ENCODE results near the gene TBC1D16. TPM values are rescaled to one million over a fixed set of nuclear protein-coding genes. Genes with fewer than 3 reads are reported as not detected.
A peak's percentile ranks its signal among the peaks of the same experiment; 100 is the strongest.

Gene TBC1D16
- total RNA-seq, 1 experiment from 2014 or later = 85.8 TPM

DNA sequence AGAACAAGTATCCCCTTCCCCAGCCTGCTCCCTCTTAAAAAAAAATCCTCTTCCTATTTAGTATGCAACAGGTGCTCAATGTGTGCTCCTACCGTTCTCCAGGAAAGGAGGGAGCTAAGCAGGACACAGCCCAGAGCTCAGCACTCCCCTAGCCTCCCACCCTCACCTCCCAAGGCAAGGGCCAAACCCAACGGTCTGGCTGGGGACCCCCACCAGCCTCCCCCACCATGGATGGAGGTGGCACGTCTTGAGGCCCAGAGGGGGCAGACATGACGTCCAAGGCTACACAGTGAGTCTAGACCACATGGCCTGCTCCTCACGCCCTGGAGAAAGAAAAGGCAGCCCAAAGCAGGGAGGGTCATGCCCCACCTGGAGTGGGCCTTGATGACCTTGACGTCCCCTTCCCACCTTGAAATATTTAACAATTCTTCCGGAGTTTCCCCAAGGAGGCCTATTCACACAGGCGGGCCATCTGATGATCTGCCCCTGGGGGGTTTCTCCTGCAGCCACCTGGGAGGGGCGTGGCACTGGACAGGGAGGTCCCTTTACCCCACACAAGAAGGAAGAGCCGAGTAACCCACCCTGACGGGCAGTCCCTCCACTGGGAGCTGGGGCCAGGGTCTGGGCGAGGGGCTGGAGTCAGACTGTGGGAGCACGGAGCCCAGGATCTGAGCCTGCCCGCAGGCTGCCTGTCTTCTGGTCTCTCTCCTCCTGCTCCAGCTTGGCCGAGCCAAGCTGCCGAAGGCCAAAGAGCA lies 107.0 kb downstream of the TBC1D16 start:
- H2BK5ac ChIP-seq (ENCODE audit: insufficient read length, low read length) = no peak overlapping the region
- H2AK5ac ChIP-seq (ENCODE audit: insufficient read length, low read length) = no peak overlapping the region
- no peak overlapping the region for H3K23ac ChIP-seq (ENCODE audit: insufficient read length, low read depth, low read length)
- H3K9ac ChIP-seq (ENCODE audit: extremely low read depth, insufficient read length, low read length) = no peak overlapping the region
- Mint-ChIP-seq H3K4me1 (peaks cover 40 to 58% of the 10 kb centered on the region in 2 experiments), H3K36me3 (ENCODE audit: insufficient read depth in 1 of 3, low read depth in 3 of 3) (peaks cover 0 to 2% (median 0%) of the 10 kb centered on the region in 3 experiments; a peak in 2 of 7 replicates), H3K9me3 (no peaks in the 10 kb centered on the region; a peak in 1 of 5 replicates), H3K27ac (no peak overlapping the region; a peak in 1 of 7 replicates), H3K27me3 (ENCODE audit: low read depth) (peaks cover 33% of the 10 kb centered on the region), H3K4me3 (peak overlapping the region in 1 of 2 experiments; percentile 60; a peak in 2 of 5 replicates)
- no peaks in the 10 kb centered on the region for H3K9me3 ChIP-seq (ENCODE audit: control insufficient read depth, low read depth, low read length)
- no peak overlapping the region for H3T11ph ChIP-seq (ENCODE audit: low read length)
- H3K27ac ChIP-seq (ENCODE audit: insufficient read length, low read depth, low read length) = no peak overlapping the region
- DNase-seq = no peak
- no peak overlapping the region for H2BK20ac ChIP-seq (ENCODE audit: low read depth, low read length, poor library complexity, severe bottlenecking)
- no peak overlapping the region for H2BK15ac ChIP-seq (ENCODE audit: low read depth, low read length)
- H4K20me1 ChIP-seq (ENCODE audit: control insufficient read depth, insufficient read depth, insufficient read length) = no peaks in the 10 kb centered on the region
- no peak overlapping the region for H2BK120ac ChIP-seq (ENCODE audit: low read depth, low read length, poor library complexity, severe bottlenecking)
- WGBS (ENCODE audit: extremely low coverage, insufficient read length, low lambda C conversion rate) = no CpG with 5 or more reads among the region's 16 CpGs
- no peak overlapping the region for H3K56ac ChIP-seq (ENCODE audit: insufficient read length, low read depth, low read length)
- TF ChIP-seq, protein P1, sequence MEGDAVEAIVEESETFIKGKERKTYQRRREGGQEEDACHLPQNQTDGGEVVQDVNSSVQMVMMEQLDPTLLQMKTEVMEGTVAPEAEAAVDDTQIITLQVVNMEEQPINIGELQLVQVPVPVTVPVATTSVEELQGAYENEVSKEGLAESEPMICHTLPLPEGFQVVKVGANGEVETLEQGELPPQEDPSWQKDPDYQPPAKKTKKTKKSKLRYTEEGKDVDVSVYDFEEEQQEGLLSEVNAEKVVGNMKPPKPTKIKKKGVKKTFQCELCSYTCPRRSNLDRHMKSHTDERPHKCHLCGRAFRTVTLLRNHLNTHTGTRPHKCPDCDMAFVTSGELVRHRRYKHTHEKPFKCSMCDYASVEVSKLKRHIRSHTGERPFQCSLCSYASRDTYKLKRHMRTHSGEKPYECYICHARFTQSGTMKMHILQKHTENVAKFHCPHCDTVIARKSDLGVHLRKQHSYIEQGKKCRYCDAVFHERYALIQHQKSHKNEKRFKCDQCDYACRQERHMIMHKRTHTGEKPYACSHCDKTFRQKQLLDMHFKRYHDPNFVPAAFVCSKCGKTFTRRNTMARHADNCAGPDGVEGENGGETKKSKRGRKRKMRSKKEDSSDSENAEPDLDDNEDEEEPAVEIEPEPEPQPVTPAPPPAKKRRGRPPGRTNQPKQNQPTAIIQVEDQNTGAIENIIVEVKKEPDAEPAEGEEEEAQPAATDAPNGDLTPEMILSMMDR (conservative IDR thresholded peaks at IDR 0.05) = no peak
- no peak overlapping the region for H4K5ac ChIP-seq (ENCODE audit: insufficient read length, low read depth, low read length)
- H2BK12ac ChIP-seq (ENCODE audit: insufficient read length, low read depth, low read length) = no peak overlapping the region
- no peak overlapping the region for H3K14ac ChIP-seq (ENCODE audit: insufficient read depth, low read length)
- H4K8ac ChIP-seq (replicated peaks; ENCODE audit: insufficient read length, low read depth, low read length) = no peak overlapping the region
- no peak overlapping the region for H3K18ac ChIP-seq (ENCODE audit: insufficient read length, low read depth, low read length)
- H3K27me3 ChIP-seq (ENCODE audit: insufficient read depth, low read length) = no peaks in the 10 kb centered on the region
- no peak overlapping the region for H3K4me2 ChIP-seq (ENCODE audit: insufficient read depth, insufficient read length, low read length)
- H2AFZ ChIP-seq (ENCODE audit: low read length) = no peak overlapping the region
- no peaks in the 10 kb centered on the region for H3K79me2 ChIP-seq (ENCODE audit: insufficient read depth, low read length)
- H4K91ac ChIP-seq (ENCODE audit: insufficient read length, low read depth, low read length) = no peak overlapping the region
- H3K79me1 ChIP-seq (ENCODE audit: insufficient read depth, low read depth, low read length, poor library complexity, severe bottlenecking) = no peaks in the 10 kb centered on the region
- no peak overlapping the region for H3K4ac ChIP-seq (ENCODE audit: low read depth, low read length)
- peaks cover 8% of the 10 kb centered on the region for H3K23me2 ChIP-seq (ENCODE audit: insufficient read length, low read depth, low read length, poor library complexity, severe bottlenecking)
- peaks cover 8% of the 10 kb centered on the region for H3K4me1 ChIP-seq (ENCODE audit: insufficient read depth, low read length)
